ENCODE measurements around the gene CPLX4. TPM values are rescaled to one million over a fixed set of nuclear protein-coding genes. Genes with fewer than 3 reads are reported as not detected.
A peak's percentile ranks its signal among the peaks of the same experiment; 100 is the strongest.

The CPLX4 gene
- total RNA-seq, 1 donor from 2014 or later, result not detected

DNA sequence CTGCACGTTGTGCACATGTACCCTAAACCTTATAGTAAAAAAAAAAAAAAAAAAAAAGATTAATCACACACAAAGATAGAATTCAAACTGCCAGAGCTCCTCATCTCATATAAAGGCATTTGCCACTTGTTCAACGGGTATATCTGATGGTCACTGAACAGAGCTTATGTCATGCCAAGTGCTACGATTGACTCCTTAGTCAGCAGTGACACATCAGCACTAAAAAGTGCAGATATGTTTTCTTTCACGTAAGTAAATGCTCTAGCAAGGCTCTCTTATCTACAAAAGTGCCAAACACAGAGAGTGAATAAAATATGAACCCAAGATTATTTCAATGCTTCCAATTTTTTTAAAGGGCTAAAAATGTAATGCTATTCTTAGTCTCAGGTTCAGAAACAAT is 39.5 kb upstream of the CPLX4 start:
- Mint-ChIP-seq H3K4me3 (ENCODE audit: unreplicated experiment) (peak overlapping the region; percentile 89), H3K9me3 (ENCODE audit: low read depth) (no peaks in the 10 kb centered on the region), H3K27me3 (ENCODE audit: low read depth) (no peaks in the 10 kb centered on the region), H3K27ac (ENCODE audit: unreplicated experiment) (peak overlapping the region; percentile 98), H3K36me3 (ENCODE audit: low read depth) (peaks cover 14% of the 10 kb centered on the region), H3K4me1 (ENCODE audit: low read depth) (peaks cover 36% of the 10 kb centered on the region)
- TF ChIP-seq, protein P1, sequence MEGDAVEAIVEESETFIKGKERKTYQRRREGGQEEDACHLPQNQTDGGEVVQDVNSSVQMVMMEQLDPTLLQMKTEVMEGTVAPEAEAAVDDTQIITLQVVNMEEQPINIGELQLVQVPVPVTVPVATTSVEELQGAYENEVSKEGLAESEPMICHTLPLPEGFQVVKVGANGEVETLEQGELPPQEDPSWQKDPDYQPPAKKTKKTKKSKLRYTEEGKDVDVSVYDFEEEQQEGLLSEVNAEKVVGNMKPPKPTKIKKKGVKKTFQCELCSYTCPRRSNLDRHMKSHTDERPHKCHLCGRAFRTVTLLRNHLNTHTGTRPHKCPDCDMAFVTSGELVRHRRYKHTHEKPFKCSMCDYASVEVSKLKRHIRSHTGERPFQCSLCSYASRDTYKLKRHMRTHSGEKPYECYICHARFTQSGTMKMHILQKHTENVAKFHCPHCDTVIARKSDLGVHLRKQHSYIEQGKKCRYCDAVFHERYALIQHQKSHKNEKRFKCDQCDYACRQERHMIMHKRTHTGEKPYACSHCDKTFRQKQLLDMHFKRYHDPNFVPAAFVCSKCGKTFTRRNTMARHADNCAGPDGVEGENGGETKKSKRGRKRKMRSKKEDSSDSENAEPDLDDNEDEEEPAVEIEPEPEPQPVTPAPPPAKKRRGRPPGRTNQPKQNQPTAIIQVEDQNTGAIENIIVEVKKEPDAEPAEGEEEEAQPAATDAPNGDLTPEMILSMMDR (IDR thresholded peaks at IDR 0.05), result no peak
- DNase-seq (ENCODE audit: low spot score), result no peak

DNA sequence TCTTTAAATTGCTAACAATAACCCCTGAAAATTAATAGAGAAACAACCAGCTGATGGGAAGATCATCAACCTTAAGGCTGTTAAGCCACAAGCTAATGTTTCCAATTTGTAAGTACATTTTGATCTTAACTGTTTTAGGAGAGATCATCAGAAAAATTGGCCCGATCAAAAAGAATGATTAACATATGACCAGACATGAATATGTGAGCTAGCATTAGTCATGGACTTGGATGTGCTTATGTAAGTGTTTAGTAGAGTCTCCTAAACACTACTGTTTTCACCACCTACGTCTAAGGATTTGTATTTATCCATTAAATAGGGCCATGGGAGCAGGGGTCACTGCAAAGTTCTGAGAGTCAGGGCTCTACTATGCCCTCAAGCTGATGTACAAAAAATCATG is 36.3 kb upstream of the CPLX4 start:
- no peak overlapping the region for H3K27ac Mint-ChIP-seq (ENCODE audit: unreplicated experiment)
- DNase-seq (ENCODE audit: low spot score), result no peak
- peaks cover 34% of the 10 kb centered on the region for H3K36me3 Mint-ChIP-seq (ENCODE audit: low read depth)
- no peaks in the 10 kb centered on the region for H3K9me3 Mint-ChIP-seq (ENCODE audit: low read depth)
- TF ChIP-seq, protein P1 (IDR thresholded peaks at IDR 0.05), result no peak
- H3K4me3 Mint-ChIP-seq (ENCODE audit: unreplicated experiment), result no peak overlapping the region
- H3K27me3 Mint-ChIP-seq (ENCODE audit: low read depth), result no peaks in the 10 kb centered on the region
- H3K4me1 Mint-ChIP-seq (ENCODE audit: low read depth), result peaks cover 30% of the 10 kb centered on the region

DNA sequence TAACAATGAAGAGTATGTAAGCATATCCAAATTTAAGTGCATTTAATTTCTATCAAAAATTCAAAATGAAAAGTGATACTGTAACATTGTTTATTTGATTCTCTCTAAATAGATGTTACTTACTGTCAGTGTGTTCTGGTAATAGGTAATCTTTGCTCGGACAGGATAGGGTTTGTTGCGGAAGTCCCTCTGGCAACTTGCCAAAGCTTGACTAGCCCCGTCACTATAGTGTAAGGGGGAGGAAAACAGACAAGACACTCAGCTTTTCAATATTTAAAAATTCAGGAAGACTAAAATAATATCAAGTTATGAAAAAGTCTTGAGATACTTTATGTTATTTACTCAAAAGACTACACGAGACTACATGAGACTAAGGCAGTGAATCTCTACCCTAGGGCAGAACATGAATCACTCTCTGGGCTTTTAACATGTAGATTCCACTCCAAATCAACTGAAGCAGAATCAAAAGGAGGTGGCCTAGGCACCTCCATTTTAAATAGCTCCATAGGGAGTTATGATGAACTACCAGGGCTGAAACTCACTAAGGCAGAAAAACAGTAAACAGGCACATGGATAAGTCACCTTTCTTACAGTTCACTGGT is 34.7 kb upstream of the CPLX4 start:
- TF ChIP-seq, protein P1 (IDR thresholded peaks at IDR 0.05), result no peak
- Mint-ChIP-seq H3K27me3 (ENCODE audit: low read depth) (no peaks in the 10 kb centered on the region), H3K36me3 (ENCODE audit: low read depth) (peaks cover 40% of the 10 kb centered on the region)

DNA sequence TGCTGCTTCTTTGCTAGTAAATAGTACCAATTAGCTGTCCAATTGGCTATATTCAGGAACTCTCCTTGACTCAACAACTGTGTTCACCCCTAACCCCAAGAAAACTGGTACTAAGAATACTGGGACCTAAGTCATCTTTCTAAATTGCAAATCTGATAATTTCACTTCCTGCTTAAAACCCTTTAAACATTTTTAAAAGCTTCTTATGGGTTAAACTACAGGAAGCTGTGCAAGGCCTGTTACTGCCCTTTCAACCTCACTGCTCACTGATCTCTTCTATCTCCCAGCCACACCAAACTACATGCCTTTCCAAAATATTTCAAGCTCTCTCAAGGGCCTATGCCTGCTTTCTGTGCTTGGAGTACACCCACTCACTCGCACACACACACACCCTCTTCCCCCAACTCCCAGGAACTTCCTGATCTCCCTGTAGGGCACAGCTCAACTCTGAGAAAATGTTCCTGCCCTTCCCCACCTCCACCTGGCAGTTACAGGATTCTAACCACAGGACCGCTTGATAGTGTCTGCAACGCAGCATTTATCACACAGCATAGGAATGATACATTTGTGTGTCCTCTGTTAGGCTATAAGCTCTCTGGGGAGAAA is 33.9 kb upstream of the CPLX4 start:
- no peak for DNase-seq (ENCODE audit: low spot score)
- H3K27me3 Mint-ChIP-seq (ENCODE audit: low read depth), result no peaks in the 10 kb centered on the region
- H3K4me3 Mint-ChIP-seq (ENCODE audit: unreplicated experiment), result no peak overlapping the region

More for the DNA sequence above, 34.7 kb upstream of the CPLX4 start:
- Mint-ChIP-seq H3K27ac (ENCODE audit: unreplicated experiment) (no peak overlapping the region), H3K9me3 (ENCODE audit: low read depth) (no peaks in the 10 kb centered on the region), H3K4me1 (ENCODE audit: low read depth) (peaks cover 26% of the 10 kb centered on the region), H3K4me3 (ENCODE audit: unreplicated experiment) (no peak overlapping the region)
- DNase-seq (ENCODE audit: low spot score), result no peak

DNA sequence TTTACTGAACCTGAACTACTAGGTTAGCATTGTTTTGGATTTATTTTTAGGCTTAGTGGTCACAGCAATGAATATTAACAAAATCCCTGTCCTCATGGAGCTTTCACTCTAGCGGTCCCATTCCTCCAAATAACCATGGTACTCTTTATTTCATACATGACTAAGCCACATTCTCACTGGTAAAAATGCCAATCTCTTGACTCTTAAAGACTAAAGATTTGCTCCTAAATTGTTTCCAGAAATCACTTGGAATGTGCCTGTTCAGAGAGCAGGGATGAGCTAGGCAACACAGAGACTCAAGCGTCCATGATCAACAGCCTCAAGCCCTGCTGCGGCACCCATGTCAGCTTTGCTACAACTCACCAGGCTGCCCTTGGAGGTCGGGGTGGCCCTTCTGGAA is 27.1 kb upstream of the CPLX4 start:
- Mint-ChIP-seq H3K4me1 (ENCODE audit: low read depth) (peaks cover 16% of the 10 kb centered on the region), H3K27me3 (ENCODE audit: low read depth) (no peaks in the 10 kb centered on the region), H3K9me3 (ENCODE audit: low read depth) (peaks cover 27% of the 10 kb centered on the region), H3K27ac (ENCODE audit: unreplicated experiment) (no peak overlapping the region), H3K36me3 (ENCODE audit: low read depth) (peaks cover 65% of the 10 kb centered on the region), H3K4me3 (ENCODE audit: unreplicated experiment) (no peak overlapping the region)
- no peak for DNase-seq (ENCODE audit: low spot score)
- TF ChIP-seq, protein P1 (IDR thresholded peaks at IDR 0.05), result no peak

More for the DNA sequence above, 33.9 kb upstream of the CPLX4 start:
- Mint-ChIP-seq H3K36me3 (ENCODE audit: low read depth) (peaks cover 44% of the 10 kb centered on the region), H3K27ac (ENCODE audit: unreplicated experiment) (no peak overlapping the region), H3K9me3 (ENCODE audit: low read depth) (no peaks in the 10 kb centered on the region), H3K4me1 (ENCODE audit: low read depth) (peaks cover 18% of the 10 kb centered on the region)
- TF ChIP-seq, protein P1 (IDR thresholded peaks at IDR 0.05), result no peak
